SKM-1 treated with dmso at 0.1 percent for 144 hours (cell line): ENCODE results near the gene OTUD7B.
A peak's percentile ranks its signal among the peaks of the same experiment; 100 is the strongest.

ENCODE experiments used
- DNase-seq: peaks from one replicate; lab custom pipeline; 2025; ENCODE audit not compliant: unreplicated experiment; lab: John Stamatoyannopoulos, UW

Gene OTUD7B

GRCh38 chr1:149925345-149925744 is 85.2 kb downstream of the OTUD7B start:
- no peak for DNase-seq

- DNase-seq = no peak
Observed at GRCh38 chr1:149923626-149924025, 86.9 kb downstream of the OTUD7B start.

GRCh38 chr1:149917571-149918144 is 92.9 kb downstream of the OTUD7B start, which contains the start of gene SV2A:
SV2A (minus strand) TSS chr1:149917844; CDS start chr1:149913840, 4,004 bp downstream.
- no peak for DNase-seq

GRCh38 chr1:149916898-149917252 is 93.7 kb downstream of the OTUD7B start:
- no peak for DNase-seq

GRCh38 chr1:149916193-149916897 is 94.2 kb downstream of the OTUD7B start:
- DNase-seq = peak; percentile 50

- DNase-seq = no peak
Observed at GRCh38 chr1:149915429-149916192, 94.9 kb downstream of the OTUD7B start.

- DNase-seq = no peak
Observed at GRCh38 chr1:149914545-149914944, 96.0 kb downstream of the OTUD7B start.

- no peak for DNase-seq
Observed at GRCh38 chr1:149906570-149907075, 103.9 kb downstream of the OTUD7B start.

GRCh38 chr1:149903836-149904491 is 106.6 kb downstream of the OTUD7B start:
- no peak for DNase-seq

GRCh38 chr1:149899460-149900284 is 110.9 kb downstream of the OTUD7B start, which contains the start of gene BOLA1:
BOLA1 (plus strand) TSS chr1:149899568; CDS start chr1:149900060, 492 bp downstream.
- DNase-seq = peak; percentile 83

GRCh38 chr1:149896575-149896974 is 114.0 kb downstream of the OTUD7B start:
- no peak for DNase-seq

GRCh38 chr1:149888999-149889289 is 121.6 kb downstream of the OTUD7B start:
- no peak for DNase-seq

GRCh38 chr1:149888247-149888998 is 122.1 kb downstream of the OTUD7B start:
- DNase-seq = peak; percentile 98
